ENCODE measurements around the gene PAX4. TPM values are rescaled to one million over a fixed set of nuclear protein-coding genes. Genes with fewer than 3 reads are reported as not detected.

PAX4 gene
- total RNA-seq, 1 experiment from 2014 or later, result not detected

GRCh38 chr7:127657500-127657899 lies 39.6 kb upstream of the PAX4 start:
- no peak overlapping the region for H4K5ac ChIP-seq (ENCODE audit: insufficient read length, low read depth, low read length)
- H3K4ac ChIP-seq (ENCODE audit: low read depth, low read length), result no peak overlapping the region
- no peak overlapping the region for H3K27ac ChIP-seq (ENCODE audit: insufficient read length, low read depth, low read length)
- H3K56ac ChIP-seq (ENCODE audit: insufficient read length, low read depth, low read length), result no peak overlapping the region
- H3K9me3 ChIP-seq (ENCODE audit: control insufficient read depth, low read depth, low read length), result no peaks in the 10 kb centered on the region
- Mint-ChIP-seq H3K27ac (no peak overlapping the region), H3K9me3 (no peaks in the 10 kb centered on the region), H3K36me3 (ENCODE audit: insufficient read depth in 1 of 3, low read depth in 3 of 3) (peaks cover 8 to 35% (median 11%) of the 10 kb centered on the region in 3 experiments), H3K4me3 (no peak overlapping the region), H3K4me1 (peaks cover 50 to 51% of the 10 kb centered on the region in 2 experiments), H3K27me3 (ENCODE audit: low read depth) (no peaks in the 10 kb centered on the region)
- H3K4me2 ChIP-seq (ENCODE audit: insufficient read depth, insufficient read length, low read length), result no peak overlapping the region
- H3K79me2 ChIP-seq (ENCODE audit: insufficient read depth, low read length), result peaks cover 75% of the 10 kb centered on the region; the same call in 1 of the 2 replicates
- no peaks in the 10 kb centered on the region for H3K27me3 ChIP-seq (ENCODE audit: insufficient read depth, low read length)
- TF ChIP-seq CTCF (conservative IDR thresholded peaks at IDR 0.05), result no peak
- H2BK5ac ChIP-seq (ENCODE audit: insufficient read length, low read length), result no peak overlapping the region
- peaks cover 3% of the 10 kb centered on the region for H3K79me1 ChIP-seq (ENCODE audit: insufficient read depth, low read depth, low read length, poor library complexity, severe bottlenecking)
- no peak overlapping the region for H2BK120ac ChIP-seq (ENCODE audit: low read depth, low read length, poor library complexity, severe bottlenecking)
- H4K8ac ChIP-seq (replicated peaks; ENCODE audit: insufficient read length, low read depth, low read length), result no peak overlapping the region
- H4K20me1 ChIP-seq (ENCODE audit: control insufficient read depth, insufficient read depth, insufficient read length), result no peaks in the 10 kb centered on the region
- H3K4me1 ChIP-seq (ENCODE audit: insufficient read depth, low read length), result peaks cover 6% of the 10 kb centered on the region; the same call in 1 of the 2 replicates
- H3K23me2 ChIP-seq (ENCODE audit: insufficient read length, low read depth, low read length, poor library complexity, severe bottlenecking), result peaks cover 5% of the 10 kb centered on the region
- no peak overlapping the region for H2AK5ac ChIP-seq (ENCODE audit: insufficient read length, low read length)
- no peak overlapping the region for H3K14ac ChIP-seq (ENCODE audit: insufficient read depth, low read length)
- no peak overlapping the region for H3K23ac ChIP-seq (ENCODE audit: insufficient read length, low read depth, low read length)
- no peak overlapping the region for H3K18ac ChIP-seq (ENCODE audit: insufficient read length, low read depth, low read length)
- H2BK12ac ChIP-seq (ENCODE audit: insufficient read length, low read depth, low read length), result no peak overlapping the region
- no CpG with 5 or more reads among the region's 3 CpGs for WGBS (ENCODE audit: extremely low coverage, insufficient read length, low lambda C conversion rate)
- H2BK20ac ChIP-seq (ENCODE audit: low read depth, low read length, poor library complexity, severe bottlenecking), result no peak overlapping the region
- no peak overlapping the region for H2AFZ ChIP-seq (ENCODE audit: low read length)
- no peak overlapping the region for H4K91ac ChIP-seq (ENCODE audit: insufficient read length, low read depth, low read length)
- no peak overlapping the region for H3K9ac ChIP-seq (ENCODE audit: extremely low read depth, insufficient read length, low read length)
- no peak overlapping the region for H2BK15ac ChIP-seq (ENCODE audit: low read depth, low read length)
- DNase-seq, result no peak
- no peak overlapping the region for H3T11ph ChIP-seq (ENCODE audit: low read length)
